SK-N-SH treated with all-trans-retinoic acid at 6 μM for 48 hours (cell line): Measurements from ENCODE around the gene EXOSC2.

Source experiments
- ARNTL ChIP-seq: fragments of 450-650 bp; formaldehyde crosslinking; IDR thresholded peaks from 2 replicates; pipeline ENCODE4 v1.5.0; 2020; ENCODE audit warnings: low read depth, mild to moderate bottlenecking, moderate library complexity, borderline replicate concordance
- ISL1 ChIP-seq: fragments of 250-450 bp; sonication (Bioruptor Pico); IDR thresholded peaks from 2 replicates; pipeline ENCODE4 v2.1.2; 2022; ENCODE audit warnings: mild to moderate bottlenecking, moderate library complexity
- PPARA ChIP-seq: fragments of 250-450 bp; sonication (Bioruptor Pico); IDR thresholded peaks from 2 replicates; pipeline ENCODE4 v1.5.0; 2020; ENCODE audit warnings: mild to moderate bottlenecking, borderline replicate concordance
- TF ChIP-seq, protein P1 (sequence below): fragments of 250-450 bp; sonication (Bioruptor Pico); IDR thresholded peaks from 2 replicates; pipeline ENCODE4 v1.8.0; 2020; ENCODE audit warnings: mild to moderate bottlenecking, moderate library complexity, borderline replicate concordance

DNA sequence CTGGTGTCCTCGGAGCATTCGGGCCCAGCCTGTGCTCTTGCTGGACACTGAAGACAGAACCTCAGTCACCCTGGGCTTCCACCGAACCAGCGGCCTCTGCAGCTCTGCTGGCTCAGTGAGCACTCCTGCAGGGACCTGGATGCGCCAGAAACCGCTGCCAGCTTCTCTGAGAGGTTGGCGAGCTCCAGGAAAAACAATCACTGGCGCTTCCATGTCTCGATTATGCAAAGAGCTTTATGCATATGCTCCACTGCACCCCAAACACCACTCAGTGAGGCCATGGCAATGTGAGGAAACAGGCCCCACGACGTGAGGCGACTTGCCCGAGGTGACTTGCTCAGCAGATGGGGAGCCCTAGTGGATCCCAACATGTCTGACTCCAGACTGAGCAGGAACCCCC lies 18.2 kb upstream of the EXOSC2 start:
- TF ChIP-seq ARNTL (no peak), ISL1 (no peak), PPARA (CRISPR knock-in tag) (no peak)
- TF ChIP-seq, protein P1, sequence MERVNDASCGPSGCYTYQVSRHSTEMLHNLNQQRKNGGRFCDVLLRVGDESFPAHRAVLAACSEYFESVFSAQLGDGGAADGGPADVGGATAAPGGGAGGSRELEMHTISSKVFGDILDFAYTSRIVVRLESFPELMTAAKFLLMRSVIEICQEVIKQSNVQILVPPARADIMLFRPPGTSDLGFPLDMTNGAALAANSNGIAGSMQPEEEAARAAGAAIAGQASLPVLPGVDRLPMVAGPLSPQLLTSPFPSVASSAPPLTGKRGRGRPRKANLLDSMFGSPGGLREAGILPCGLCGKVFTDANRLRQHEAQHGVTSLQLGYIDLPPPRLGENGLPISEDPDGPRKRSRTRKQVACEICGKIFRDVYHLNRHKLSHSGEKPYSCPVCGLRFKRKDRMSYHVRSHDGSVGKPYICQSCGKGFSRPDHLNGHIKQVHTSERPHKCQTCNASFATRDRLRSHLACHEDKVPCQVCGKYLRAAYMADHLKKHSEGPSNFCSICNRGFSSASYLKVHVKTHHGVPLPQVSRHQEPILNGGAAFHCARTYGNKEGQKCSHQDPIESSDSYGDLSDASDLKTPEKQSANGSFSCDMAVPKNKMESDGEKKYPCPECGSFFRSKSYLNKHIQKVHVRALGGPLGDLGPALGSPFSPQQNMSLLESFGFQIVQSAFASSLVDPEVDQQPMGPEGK (CRISPR knock-in tag), result no peak
